Measurements from ENCODE around the gene PDE9A. TPM values are rescaled to one million over a fixed set of nuclear protein-coding genes. Genes with fewer than 3 reads are reported as not detected.

Gene PDE9A
- polyA plus RNA-seq, 4 donors, result 36.2 to 41.7 (median 37.7) TPM

DNA sequence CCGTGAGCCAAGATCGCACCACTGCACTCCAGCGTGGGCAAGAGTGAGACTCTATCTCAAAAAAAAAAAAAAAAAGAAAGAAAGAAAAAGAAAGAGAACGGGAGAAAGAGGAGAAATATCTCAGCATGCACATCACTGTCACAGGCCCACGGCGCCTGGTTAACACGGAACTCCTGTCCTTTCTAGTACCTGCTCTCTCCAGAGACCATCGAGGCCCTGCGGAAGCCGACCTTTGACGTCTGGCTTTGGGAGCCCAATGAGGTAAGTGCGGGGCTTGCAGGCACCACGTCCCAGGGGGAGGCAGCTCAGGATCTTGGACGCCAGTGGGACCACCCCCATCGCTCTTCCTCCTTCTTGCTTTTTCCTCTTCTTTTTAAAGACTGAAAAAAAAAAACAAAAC is 100.4 kb downstream of the PDE9A start:
- no peak for DNase-seq (ENCODE audit: low read depth in 4 of 4, low spot score in 3 of 4)

DNA sequence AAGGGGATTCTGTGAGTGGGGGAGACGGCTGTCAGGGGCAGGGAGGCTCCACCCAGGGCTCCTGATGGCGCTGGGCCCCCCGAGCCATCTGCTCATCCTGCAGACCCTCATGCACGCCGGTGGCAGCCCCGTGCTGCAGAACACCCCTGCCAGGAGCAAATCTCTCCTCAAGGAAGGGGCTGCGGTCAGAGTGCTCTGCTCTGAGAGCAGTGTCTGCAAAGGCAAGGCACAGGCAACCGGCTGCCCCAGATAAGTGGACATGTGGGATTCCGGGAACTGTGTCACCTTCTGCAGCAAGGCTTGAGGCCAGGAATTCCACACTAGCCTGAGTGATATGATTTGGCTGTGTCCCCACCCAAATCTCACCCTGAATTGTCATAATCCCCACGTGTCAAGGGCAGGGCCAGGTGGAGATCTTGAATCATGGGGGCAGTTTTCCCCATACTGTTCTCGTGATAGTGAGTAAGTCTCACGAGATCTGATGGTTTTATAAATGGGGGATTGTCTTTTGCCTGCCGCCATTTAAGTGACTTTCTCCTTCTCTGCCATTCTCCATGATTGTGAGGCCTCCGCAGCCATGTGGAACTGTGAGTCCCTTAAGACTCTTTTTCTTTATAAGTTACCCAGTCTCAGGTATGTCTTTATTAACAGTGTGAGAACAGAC is 101.0 kb downstream of the PDE9A start:
- DNase-seq (ENCODE audit: low read depth in 4 of 4, low spot score in 3 of 4), result no peak

DNA sequence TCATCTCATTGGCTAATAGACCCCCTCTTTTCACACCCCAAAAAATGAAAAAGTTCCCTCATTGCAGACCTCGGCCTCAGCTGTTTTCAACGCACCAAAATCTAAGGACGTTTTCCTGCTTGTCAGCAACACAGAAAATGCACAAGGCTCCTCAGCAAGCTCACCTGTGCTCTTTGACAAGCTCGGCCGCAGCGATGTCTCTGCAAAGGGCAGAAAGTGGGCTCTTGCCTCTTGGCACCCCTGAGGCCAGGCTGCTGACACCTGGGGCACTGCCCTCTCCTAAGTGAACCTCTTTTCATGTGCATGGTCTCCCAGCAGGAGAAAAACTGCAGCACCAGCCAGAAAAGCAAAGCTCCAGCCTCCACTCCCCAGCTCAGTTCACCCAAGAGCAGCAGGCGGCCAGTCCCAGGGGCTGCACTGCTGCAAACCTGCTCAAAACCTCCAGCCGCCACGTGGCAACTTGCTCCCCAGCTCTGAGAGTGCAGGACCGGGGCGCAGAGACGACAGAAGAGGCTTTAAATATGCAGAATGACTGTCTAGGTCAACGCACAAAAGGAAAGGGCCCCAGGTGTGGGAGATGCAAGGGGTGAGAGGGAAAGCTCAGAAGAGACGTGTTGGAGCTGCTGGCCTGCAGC is 101.7 kb downstream of the PDE9A start:
- no peak for DNase-seq (ENCODE audit: low read depth in 4 of 4, low spot score in 3 of 4)

DNA sequence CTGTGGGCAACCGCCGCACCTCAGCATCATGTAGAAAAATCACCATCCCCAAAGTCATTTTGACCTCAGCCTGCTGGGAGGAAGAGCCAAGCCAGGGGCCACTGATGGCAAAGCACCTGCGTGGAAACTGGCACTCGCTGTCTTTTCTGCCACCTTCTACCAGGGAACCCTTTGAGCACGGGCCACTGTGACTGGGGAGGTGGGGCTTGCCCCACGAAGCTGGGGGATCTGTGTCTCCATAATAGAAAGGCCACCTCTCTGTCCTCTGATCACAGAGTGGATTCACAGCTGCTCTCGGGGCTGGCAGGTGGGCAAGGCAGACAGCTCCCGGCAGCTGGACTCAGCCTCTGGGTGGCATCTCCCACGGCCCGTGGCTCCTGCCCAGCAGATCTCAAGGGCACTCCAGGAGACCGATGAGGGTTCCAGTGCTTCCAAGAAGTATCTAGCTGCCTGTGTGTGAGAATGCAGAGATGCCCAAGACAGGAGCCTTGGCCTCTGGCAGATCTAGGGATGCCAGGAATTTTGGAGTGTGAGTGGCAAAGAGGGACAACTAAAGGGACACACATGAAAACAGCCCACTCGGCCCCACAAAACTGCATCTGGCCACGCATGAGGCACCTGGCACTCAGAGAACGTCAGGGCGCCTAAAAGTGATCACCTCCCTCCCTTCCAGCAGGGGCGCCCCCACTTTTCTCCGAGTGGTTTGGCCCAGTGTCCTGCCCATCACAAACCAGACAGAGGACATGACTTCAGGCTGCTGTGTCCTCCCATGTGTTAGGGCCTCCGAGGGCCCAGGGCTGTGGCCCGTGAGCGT is 102.6 kb downstream of the PDE9A start:
- no peak for DNase-seq (ENCODE audit: low read depth in 4 of 4, low spot score in 3 of 4)

DNA sequence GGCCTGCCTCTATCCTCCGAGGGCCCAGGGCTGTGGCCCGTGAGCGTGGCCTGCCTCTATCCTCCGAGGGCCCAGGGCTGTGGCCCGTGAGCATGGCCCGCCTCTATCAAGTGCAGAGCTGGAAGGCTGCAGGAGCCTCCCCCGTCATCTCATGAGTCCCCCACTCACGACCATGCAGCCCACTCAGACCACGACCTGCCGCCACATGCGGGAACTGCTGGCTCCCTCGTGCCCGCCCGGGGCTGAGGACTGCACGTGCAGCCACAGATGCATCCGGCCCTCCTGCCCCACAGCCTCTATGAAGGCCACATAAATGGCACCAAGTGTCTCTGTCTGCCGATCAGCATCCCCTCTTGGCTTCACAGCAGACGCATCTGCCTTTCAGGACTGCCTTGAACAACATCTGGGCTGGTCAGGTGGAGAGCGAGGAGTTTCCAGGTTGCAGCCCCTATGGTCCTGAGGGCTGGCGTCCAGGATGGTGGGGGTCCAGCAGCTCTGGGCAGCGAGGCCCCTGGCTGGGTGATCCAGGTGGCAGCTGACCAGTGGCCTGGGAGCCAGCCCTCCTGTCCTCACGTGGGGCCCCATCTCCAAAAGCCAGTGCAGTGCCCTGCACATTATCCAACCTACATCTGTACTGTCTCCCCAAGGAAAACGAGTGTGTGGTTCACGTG is 103.3 kb downstream of the PDE9A start:
- no peak for DNase-seq (ENCODE audit: low read depth in 4 of 4, low spot score in 3 of 4)

DNA sequence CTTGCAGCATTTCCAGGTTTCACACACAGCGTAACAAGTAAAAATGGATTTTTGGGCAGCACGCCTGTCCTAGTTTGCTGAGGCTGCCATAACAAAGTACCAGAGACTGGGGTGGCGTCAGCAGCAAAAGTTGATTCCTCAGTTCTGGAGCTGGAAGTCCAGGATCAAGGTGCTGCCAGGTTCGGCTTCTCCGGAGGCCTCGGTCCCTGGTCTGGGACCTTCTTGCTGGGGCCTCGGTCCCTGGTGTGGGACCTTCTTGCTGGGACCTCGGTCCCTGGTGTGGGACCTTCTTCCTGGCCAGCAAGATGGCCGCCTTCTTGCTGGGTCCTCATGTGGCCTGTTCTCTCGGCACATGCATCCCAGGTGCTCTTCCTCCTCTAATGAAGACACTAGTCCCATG is 104.0 kb downstream of the PDE9A start:
- DNase-seq (ENCODE audit: low read depth in 4 of 4, low spot score in 3 of 4), result no peak

DNA sequence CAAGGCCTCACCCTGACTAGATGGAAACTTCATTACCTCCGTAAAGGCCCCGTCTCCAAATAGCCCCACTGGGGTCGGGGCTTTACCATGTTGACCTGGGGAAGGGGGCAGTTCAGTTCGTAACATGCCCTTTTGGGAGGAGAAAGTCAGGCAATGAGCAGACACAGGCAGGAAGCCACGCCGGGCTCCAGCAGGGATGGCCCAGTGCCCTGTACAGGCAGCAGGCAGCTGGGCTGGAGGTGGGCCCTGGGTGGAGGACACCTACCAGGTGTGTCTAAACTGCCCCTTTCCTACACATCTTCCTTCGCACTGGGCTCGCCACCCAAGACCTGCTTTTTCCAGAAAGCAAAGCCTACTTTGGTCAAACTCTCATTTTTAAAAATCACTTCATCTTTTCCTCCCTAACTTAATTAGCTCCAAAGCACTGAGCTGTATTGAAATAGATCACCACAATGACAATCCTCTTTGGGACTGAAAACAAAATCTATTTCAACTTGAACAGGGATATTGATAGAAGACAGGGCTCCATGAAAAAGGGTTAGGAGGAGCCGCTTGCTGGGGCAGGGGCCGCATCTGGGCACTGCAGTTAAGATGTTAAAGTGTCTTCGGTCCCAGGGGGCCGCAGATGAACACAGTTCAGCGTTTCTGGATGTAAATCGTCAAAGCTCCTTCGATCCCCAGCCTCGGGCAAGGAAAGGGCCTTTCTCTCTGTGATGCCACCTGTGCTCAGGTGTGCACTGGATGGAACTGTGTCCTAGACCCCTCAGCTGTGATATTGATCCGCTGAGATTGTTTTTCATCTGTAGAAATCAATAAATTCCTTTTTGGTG is 104.6 kb downstream of the PDE9A start:
- no peak for DNase-seq (ENCODE audit: low read depth in 4 of 4, low spot score in 3 of 4)

DNA sequence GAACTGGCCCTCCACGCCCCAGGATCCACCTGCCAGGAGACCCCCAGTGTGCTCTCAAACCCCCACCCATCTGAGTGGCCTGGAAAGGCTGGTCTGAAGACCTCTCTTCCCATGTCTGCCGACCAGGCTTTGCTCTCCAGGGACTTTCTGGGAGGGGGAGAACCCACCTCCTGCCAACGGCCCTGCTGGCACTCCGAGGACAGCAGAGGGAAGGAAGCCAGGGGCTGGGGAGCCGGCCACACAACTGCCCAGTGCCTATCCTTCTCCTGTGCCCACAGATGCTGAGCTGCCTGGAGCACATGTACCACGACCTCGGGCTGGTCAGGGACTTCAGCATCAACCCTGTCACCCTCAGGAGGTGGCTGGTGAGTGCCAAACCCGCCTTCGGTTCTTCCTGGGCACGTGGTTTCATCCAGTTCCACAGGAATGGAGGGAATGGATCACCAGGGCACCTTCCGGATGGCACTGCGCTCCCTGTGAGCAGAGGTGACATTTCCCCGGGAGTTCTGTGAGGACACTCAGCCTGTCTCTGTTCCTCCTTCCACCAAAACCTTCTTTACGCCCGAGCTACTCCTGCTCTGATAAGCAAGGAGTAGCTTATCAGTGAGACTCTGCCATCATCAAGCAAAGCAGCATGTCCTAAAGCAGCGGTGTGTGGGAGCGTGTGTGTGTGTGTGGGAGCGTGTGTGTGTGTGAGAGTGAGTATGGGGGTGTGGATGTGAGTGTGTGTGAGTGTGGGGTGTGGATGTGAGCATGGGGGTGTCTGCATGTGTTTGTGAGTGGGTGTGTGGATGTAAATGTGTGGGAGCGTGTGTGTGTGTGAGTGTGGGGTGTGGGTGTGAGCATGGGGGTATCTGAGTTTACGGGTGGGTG is 105.5 kb downstream of the PDE9A start:
- DNase-seq (ENCODE audit: low read depth in 4 of 4, low spot score in 3 of 4), result no peak

DNA sequence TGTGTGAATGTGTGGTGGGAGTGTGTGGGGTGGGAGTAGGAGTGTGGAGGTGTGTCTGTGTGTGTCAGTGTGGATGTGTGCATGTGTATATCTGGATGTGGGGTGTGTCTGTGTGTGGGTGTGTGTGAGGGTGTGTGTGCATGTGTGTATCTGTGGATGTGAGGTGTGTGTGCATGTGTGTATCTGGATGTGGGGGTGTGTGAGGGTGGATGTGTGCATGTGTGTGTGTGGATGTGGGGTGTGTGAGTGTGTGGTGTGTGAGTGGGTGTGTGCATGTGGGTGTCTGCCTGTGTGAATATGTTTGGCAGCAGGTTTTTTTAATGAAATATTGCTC is 106.1 kb downstream of the PDE9A start:
- DNase-seq (ENCODE audit: low read depth in 4 of 4, low spot score in 3 of 4), result no peak

DNA sequence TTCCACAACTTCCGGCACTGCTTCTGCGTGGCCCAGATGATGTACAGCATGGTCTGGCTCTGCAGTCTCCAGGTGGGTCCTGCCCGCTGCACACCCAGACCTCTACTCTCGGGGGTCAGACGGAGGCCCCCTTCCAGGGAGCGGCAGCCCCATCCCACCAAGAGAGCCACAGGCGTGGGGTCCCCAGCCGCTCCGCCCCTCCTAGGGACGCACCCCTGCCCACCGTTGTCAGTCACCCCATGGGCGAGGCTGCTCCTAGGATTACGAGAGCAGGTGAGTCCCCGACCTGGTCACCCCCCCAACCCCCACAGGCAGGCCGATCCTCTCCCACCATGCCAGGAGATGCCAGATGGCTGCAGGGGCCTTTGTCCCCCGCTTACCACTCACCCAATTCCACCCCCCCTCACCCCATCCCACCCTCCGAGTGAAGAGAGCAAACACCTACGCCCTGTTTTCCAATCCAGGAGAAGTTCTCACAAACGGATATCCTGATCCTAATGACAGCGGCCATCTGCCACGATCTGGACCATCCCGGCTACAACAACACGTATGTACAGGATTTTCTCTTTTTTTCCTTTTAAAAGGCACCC is 107.0 kb downstream of the PDE9A start:
- no peak for DNase-seq (ENCODE audit: low read depth in 4 of 4, low spot score in 3 of 4)

DNA sequence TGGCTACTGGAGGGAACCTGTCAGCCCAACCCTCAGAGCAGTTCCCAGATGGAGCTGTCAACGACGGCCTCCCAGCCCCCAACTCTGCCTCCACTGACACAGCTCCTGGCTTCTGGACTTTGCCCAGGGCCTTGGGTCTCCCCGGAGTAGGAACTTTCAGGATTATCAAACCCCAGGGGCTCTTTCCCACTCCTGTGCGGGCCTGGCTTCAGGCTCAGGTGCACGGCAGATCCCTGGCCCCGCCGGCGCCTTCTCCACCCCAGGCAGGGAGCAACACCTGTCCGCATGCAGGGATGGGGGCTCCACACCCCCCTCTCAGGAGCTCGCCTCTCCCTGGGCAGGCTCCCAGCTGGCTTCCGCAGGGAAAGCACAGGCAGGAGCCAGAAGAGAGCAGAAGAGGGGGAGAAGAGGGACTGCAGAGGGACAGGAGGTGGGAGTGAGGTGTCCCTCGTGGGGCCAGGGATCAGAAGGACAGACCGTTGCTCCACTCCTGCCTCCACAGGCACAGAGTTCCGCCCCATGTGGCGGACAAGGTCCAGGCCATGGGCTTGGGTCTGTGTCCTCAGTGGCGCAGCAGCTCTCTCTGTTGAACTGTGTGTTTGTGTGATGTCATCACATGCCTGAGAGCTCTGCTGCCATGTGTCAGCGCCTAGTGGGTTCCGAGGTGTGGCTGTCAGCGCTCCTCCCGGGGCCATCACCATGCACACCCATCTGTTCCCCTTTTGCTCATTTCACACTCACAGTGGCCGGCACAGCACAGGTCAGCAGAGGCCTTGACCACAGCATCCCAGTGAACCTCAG is 107.7 kb downstream of the PDE9A start:
- no peak for DNase-seq (ENCODE audit: low read depth in 4 of 4, low spot score in 3 of 4)

DNA sequence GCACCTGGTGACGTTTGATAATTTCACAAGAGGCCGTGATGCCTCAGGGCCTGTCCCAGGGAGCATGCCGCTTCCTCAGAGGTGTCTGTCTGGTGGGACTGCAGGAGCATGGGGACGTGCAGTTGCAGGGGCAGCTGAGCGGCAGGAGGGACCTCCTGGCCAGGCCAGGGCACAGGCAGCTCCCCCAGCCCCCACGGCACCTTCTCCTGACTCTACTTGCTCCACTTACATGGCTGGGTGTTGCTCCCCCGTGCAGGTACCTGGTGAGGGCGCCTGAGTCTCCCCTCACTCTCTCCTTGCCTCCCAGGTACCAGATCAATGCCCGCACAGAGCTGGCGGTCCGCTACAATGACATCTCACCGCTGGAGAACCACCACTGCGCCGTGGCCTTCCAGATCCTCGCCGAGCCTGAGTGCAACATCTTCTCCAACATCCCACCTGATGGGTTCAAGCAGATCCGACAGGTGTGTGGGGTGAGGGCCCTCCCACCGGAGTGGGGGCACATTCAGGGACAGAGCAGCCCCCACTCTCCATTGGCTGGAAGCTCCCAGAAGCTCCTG is 108.4 kb downstream of the PDE9A start:
- DNase-seq (ENCODE audit: low read depth in 4 of 4, low spot score in 3 of 4), result no peak

DNA sequence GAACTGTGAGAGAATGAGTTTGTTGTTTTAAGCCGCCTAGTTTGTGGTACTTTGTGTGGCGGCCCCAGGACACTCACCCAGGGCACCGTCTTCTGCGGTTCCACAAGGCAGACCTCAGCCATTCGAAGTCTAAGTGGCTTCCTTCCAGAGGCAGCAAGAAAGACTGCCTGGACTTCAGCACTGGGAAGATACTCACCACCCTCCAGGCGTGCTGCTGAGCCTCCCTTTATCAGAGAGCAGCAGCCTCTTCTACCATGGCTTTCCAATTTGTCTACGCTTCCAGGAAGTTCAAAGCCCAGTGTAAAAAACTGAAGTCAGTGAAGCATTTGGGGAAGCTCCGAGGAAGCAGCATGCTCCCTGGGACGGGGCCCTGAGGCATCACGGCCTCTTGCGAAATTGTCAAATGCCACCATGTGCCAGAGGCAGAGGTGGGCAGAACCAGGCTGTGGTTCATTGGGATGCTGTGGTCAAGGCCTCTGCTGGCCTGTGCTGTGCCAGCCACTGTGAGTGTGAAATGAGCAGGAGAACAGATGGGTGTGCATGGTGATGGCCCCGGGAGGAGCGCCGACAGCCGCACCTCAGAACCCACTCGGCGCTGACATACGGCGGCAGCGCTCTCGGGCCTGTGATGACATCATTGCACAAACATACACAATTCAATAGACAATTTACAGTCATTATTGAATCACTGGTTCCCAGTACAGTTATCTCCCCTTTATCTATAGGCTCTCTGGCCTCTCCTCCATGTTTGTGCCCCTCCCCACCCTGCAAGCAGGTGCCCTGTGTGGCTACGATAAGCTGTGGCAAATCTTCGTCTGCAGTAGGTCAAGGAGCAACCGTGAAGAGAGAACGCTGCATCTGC is 110.4 kb downstream of the PDE9A start:
- no peak for DNase-seq (ENCODE audit: low read depth in 4 of 4, low spot score in 3 of 4)

DNA sequence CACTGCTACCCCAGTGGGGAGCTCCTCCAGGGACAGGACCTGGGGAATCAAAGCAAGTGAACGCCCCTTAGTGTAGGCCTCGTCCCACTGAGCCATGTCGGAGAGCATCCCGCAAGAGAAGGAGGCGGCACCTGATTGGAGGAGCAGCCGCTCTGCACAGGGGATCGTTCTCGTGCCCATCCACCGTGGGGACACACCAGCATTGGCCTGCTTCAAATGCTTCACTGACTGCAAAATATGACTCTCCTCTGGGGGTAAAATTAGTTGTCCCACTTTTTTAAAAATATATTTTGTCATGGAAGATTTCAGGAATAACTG is 111.0 kb downstream of the PDE9A start:
- DNase-seq (ENCODE audit: low read depth in 4 of 4, low spot score in 3 of 4), result no peak

DNA sequence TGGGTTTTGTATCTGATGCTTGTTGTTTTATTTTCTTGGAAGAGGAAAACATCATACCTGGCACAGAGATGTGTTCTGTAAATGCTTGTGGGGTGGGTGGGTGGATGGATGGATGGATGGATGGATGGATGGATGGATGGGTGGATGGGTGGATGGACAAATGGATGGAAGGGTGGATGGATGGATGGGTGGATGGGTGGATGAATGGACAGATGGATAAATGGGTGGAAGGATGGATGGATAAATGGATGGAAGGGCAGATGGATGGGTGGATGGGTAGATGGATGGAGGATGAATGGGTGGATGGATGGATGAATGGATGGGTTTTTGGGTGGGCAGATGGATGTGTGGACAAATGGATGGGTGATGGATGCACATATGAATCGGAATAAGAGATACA is 111.5 kb downstream of the PDE9A start:
- DNase-seq (ENCODE audit: low read depth in 4 of 4, low spot score in 3 of 4), result no peak

DNA sequence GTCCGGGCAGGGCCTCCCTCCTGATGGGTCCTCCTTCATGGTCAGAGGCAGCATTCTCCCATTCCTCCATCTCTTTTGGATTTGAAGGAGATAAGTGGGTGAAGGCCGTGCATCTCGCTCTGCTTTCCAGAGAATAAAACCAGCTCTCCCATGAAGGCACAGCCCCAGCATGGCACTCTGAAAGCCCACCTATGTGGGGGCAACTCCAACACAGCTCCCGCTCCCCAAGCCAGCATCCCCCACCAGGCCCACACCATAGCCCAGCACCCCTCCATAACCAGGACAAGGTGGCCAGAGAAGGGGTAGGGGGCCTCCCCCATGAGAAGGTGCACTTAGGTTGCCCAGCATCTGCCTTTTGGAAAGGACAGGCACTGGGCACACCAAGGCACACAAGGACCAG is 112.2 kb downstream of the PDE9A start:
- no peak for DNase-seq (ENCODE audit: low read depth in 4 of 4, low spot score in 3 of 4)
